GM11168 (cell line): ENCODE data around the gene SMARCAL1.

Experiments used
- in situ Hi-C: fragments of 300-500 bp; cut with MboI; formaldehyde crosslinking; loops from one replicate; pipeline ENCODE4 v1.12.0; 2022; ENCODE audit warnings: low sequenced_read_pairs; ENCODE audit not compliant: unreplicated experiment

The SMARCAL1 gene

GRCh38 chr2:216392018-216392562, 20.2 kb upstream of the SMARCAL1 start:
- in situ Hi-C loops, result no loop called here

- in situ Hi-C loops, result no loop called here
These were observed 19.1 kb upstream of the SMARCAL1 start for GRCh38 chr2:216392945-216393840.

GRCh38 chr2:216394881-216395280, 17.4 kb upstream of the SMARCAL1 start:
- in situ Hi-C loops, result no loop called here

- in situ Hi-C loops, result loop anchor here (10.0 kb wide), 1 partner anchor 175 kb away; no protein-coding TSS in a partner anchor
These were observed 12.7 kb upstream of the SMARCAL1 start for GRCh38 chr2:216399621-216400020.

- in situ Hi-C loops, result loop anchor here (10.0 kb wide), 1 partner anchor 178 kb away; no protein-coding TSS in a partner anchor
These were observed 9.5 kb upstream of the SMARCAL1 start for GRCh38 chr2:216402751-216403150.

- in situ Hi-C loops, result loop anchor here (10.0 kb wide), 1 partner anchor 179 kb away; no protein-coding TSS in a partner anchor
These were observed 8.2 kb upstream of the SMARCAL1 start for GRCh38 chr2:216404010-216404618.

- in situ Hi-C loops, result loop anchor here (10.0 kb wide), 1 partner anchor 181 kb away; no protein-coding TSS in a partner anchor
These were observed 6.7 kb upstream of the SMARCAL1 start for GRCh38 chr2:216405588-216405987.

- in situ Hi-C loops, result loop anchor here (10.0 kb wide), 1 partner anchor 182 kb away; no protein-coding TSS in a partner anchor
These were observed 5.5 kb upstream of the SMARCAL1 start for GRCh38 chr2:216406826-216407225.

GRCh38 chr2:216408426-216409290, 3.6 kb upstream of the SMARCAL1 start:
- in situ Hi-C loops, result loop anchor here (10.0 kb wide), 1 partner anchor 184 kb away; no protein-coding TSS in a partner anchor

GRCh38 chr2:216410550-216410949, 1.7 kb upstream of the SMARCAL1 start:
- in situ Hi-C loops, result no loop called here

- in situ Hi-C loops, result no loop called here
These were observed 1.6 kb downstream of the SMARCAL1 start for GRCh38 chr2:216413882-216414281.

GRCh38 chr2:216414772-216415319, 2.6 kb downstream of the SMARCAL1 start:
- in situ Hi-C loops, result no loop called here

GRCh38 chr2:216415541-216415940, 3.3 kb downstream of the SMARCAL1 start:
- in situ Hi-C loops, result no loop called here

GRCh38 chr2:216416571-216417307, 4.5 kb downstream of the SMARCAL1 start:
- in situ Hi-C loops, result no loop called here

GRCh38 chr2:216418981-216419380, 6.7 kb downstream of the SMARCAL1 start:
- in situ Hi-C loops, result no loop called here

- in situ Hi-C loops, result no loop called here
These were observed 8.2 kb downstream of the SMARCAL1 start for GRCh38 chr2:216420367-216421101.

- in situ Hi-C loops, result no loop called here
These were observed 10.8 kb downstream of the SMARCAL1 start for GRCh38 chr2:216423071-216423470.

GRCh38 chr2:216424274-216424673, 12.0 kb downstream of the SMARCAL1 start:
- in situ Hi-C loops, result no loop called here
